Muscle of arm (tissue), 12 donors: Measurements from ENCODE around the gene PODXL2. TPM values are rescaled to one million over a fixed set of nuclear protein-coding genes. Genes with fewer than 3 reads are reported as not detected.
"Not testable (repeated sequence)": the region's sequence is repeated elsewhere in the genome, so short reads cannot be mapped to it uniquely, and the experiment has no call there.

Experiments
- DNase-seq: peaks from one replicate; pipeline ENCODE4 v3.0.0-alpha.2; 2013
- polyA plus RNA-seq, 12 donors: library from polyadenylated mRNA; unstranded; fragments of 120-200 nt; gene quantifications; one replicate each; pipeline ENCODE4 v1.2.1, GENCODE V29; 2013; ENCODE audit not compliant: insufficient read length in 12 of 12

The PODXL2 gene
- polyA plus RNA-seq, 12 donors, result 3.9 to 17.9 (median 4.7) TPM; not detected in 1

DNA sequence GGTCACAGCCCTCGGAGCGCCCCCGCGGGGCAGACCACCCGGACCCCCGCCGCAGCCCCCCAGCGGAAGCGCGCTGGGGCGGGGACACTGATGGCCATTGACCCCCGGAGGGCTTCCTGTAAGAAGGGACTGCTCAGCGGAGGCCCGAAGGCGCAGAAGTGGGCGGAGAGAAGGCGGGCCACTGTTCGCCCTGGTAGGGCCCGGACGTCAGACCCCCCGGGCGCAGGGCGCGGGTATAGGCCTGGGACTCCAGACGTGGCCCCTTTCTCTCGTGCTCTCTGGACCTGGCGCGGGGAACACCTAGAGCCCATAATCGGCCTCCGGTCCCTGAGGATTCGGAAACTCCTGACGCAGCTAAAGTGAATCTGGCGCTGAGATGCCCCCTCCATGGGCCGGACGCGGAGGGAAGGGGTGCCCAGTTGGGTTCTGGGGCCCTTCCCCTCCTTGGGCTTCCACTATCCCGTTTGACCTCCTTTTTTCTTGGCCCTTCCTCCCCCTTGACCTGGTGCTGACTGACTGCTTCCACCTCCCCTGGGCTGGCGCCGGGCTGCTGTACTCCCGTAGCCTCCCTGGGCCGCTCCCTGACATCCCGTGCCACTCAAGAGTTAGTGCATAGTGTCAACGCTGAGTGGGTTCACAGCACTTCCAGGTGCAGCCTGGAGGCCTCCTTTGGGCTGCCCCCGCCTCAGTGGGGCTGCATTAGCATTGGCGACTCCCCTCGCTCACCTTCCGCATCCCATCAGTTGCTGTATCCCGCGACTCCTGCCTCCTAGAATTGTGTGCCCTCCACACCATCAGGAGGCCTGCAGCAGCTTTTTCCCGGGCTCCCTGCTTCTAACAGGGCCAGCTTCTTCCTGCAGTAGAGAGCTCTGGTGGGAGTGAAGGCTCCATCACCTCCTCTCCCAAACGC lies 44.5 kb downstream of the PODXL2 start:
- DNase-seq, result no peak

- no peak for DNase-seq
Measured at GRCh38 chr3:127674101-127674721, 45.2 kb downstream of the PODXL2 start.

- no peak for DNase-seq
Measured at GRCh38 chr3:127674790-127675189, 45.8 kb downstream of the PODXL2 start.

DNA sequence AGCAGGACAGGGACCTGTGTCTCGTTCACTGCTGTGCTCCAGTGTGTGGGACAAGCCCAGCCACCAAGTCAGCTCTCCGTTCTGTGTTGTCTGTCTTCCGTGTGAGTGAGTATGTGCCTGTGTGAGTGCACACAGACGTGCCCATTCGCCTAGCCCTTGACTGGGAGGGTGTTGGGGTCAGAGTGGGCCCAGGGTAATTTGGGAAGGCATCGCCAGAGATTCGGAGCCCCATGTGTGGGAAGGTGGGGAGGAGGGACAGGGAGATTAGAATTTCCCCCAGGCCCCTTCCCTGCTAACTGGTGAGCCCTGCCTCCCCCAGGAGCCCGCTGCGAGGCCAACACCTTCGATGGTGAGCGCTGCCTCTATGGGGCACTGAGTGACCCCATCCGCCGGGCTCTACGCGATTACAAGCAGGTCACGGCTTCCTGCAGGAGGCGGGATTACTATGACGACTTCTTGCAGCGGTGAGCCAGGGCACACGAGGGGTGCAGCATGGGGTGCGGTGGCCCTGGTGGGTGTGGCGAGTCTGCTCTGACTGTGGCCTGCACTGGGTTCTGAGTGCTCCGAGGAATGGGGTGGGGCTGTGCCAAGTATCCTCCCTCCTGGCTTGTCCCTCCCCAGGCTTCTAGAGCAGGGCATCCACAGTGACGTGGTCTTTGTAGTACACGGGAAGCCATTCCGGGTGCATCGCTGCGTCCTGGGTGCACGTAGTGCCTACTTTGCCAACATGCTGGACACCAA lies 46.8 kb downstream of the PODXL2 start:
- no peak for DNase-seq

DNA sequence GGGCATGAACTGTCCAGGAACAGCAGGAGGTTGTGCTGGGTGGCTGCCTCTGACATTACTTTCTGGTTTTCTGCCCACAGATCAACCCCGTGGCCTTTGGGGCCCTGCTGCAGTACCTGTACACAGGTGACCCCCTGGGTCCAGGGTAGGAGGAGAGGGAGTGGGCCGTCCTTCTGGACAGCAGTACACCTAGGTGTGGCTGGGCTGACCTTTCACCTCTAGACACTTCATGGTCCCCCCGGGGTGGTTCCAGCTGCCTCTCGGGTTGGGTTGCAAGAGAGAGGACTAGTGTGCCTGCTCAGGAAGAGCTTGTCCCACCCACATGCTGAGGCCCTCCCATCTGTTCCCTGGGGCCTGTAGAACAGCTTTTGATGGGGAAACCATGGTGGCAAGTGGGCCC lies 47.5 kb downstream of the PODXL2 start:
- no peak for DNase-seq

- no peak for DNase-seq
Measured at GRCh38 chr3:127676921-127677351, 48.0 kb downstream of the PODXL2 start.

- no peak for DNase-seq
Measured at GRCh38 chr3:127677541-127678314, 48.7 kb downstream of the PODXL2 start.

- no peak for DNase-seq
Measured at GRCh38 chr3:127678315-127678599, 49.3 kb downstream of the PODXL2 start.

GRCh38 chr3:127678611-127679533 lies 49.9 kb downstream of the PODXL2 start:
- DNase-seq, result no peak

DNA sequence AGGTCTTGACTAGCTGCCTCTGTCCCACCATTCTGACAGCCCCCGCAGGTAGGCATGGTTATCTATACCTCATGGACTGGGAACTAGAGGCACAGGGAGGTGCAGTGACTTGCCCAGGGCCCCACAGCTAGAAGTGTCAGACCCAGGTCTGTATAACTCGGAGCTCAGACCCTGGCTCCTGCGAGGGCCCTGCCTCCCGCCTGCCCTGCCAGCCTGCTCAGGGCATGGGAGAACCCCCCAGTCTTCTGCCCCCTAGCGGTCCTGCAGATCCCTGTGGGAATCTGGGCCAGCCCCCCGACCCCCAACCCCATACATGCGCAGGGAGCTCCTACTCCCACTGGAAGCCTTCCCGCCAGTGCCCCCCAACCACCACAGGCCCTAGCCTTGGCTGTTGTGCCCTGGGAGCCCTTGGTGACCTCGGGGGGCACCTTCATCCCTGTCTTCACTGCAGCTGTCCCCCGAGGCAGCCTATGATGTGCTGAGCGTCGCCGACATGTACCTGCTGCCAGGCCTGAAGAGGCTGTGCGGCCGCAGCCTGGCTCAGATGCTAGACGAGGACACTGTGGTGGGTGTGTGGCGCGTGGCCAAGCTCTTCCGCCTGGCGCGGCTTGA lies 50.7 kb downstream of the PODXL2 start:
- no peak for DNase-seq

DNA sequence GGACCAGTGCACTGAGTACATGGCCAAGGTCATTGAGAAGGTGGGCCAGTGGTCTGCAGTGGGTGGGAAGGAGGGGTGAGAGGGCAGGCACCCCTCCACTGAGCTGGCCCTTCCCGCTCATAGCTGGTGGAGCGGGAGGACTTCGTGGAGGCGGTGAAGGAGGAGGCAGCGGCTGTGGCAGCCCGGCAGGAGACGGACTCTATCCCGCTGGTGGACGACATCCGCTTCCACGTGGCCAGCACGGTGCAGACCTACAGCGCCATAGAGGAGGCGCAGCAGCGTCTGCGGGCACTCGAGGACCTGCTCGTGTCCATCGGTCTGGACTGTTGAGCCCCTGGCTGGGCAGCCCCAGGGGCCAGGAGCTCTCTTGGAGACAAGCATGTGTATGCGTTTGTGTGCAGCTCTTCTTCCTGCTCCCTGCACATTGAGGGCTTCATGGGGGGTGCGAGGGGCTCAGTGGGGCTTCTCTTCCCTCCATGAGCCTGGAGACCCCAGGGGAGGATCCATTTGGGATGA lies 51.2 kb downstream of the PODXL2 start:
- DNase-seq, result no peak

GRCh38 chr3:127680798-127681221 lies 51.8 kb downstream of the PODXL2 start:
- no peak for DNase-seq

DNA sequence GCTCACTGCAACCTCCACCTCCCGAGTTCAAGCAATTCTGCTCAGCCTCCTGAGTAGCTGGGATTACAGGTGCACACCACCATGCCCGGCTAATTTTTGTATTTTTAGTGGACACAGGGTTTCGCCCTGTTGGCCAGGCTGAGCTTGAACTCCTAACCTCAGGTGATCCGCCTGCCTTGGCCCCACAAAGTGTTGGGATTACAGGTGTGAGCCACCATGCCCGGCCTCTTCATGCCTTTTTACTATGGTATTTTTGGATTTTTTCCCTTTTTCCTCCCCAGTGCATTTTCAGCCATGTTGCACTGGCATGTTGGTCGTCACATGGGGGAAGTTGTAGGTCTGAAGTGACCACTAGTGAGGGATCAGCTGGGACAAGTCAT lies 53.2 kb downstream of the PODXL2 start:
- DNase-seq, result not testable (repeated sequence)

- no peak for DNase-seq
Measured at GRCh38 chr3:127682561-127682960, 53.6 kb downstream of the PODXL2 start.

DNA sequence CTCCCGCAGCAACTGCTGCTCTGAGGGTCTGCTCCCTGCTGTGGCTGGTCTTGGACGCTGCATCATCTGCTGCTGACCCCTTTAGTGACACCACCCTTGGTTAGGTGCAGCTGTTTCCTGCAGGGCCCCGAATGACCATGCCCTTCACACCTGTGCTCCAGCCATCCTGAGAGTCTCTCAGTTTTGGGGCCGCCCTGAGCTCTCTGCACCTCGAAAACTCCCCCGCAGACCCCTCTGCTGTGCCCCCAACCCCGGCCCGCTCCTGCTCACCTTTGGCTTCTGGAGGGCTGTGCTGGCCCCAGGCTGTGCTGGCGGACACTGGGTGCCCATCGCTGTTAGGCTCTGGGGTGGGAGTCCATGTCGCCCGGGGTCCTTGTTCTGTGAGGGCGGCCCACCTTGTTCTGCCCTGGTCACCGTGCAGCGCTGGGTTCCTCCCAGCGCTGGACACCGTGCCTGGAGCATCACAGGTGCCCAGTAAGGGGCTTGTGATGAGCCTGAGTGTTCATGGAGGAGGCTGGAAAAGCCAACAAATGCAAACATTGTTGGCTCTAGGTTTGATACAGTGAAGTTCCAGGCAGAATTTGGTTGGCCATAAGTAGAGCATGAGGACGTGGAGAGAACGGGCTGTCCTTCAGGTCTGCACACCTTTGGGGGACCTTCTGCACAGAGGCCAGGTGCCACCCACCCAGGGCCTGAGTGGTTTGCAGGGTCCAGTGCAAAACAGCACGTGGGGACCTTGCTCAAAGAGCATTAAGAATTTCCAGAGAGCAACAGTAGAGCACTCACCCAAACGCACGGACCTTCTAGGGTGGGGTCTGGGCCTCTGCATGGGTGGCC lies 56.1 kb downstream of the PODXL2 start:
- DNase-seq, result no peak

GRCh38 chr3:127685708-127686511 lies 56.9 kb downstream of the PODXL2 start:
- DNase-seq, result no peak

GRCh38 chr3:127686512-127686894 lies 57.5 kb downstream of the PODXL2 start:
- no peak for DNase-seq

GRCh38 chr3:127687228-127687737 lies 58.3 kb downstream of the PODXL2 start:
- DNase-seq, result no peak
